ENCODE measurements around the gene C1QTNF8. TPM values are rescaled to one million over a fixed set of nuclear protein-coding genes. Genes with fewer than 3 reads are reported as not detected.

The C1QTNF8 gene
- total RNA-seq (ENCODE audit: low replicate concordance): not detected in 2 replicates

GRCh38 chr16:1096169-1097082 is at the start of gene C1QTNF8:
C1QTNF8 (minus strand) TSS chr16:1096244; CDS start chr16:1094922, 1,322 bp downstream.
- no peak for DNase-seq (ENCODE audit: low read depth)
- no peak for TF ChIP-seq CTCF (IDR thresholded peaks at IDR 0.05; ENCODE audit: insufficient read depth, low read length)
- H3K4me3 ChIP-seq (ENCODE audit: low read depth, low read length): no peak within 1 kb of the TSS

GRCh38 chr16:1145383-1146100 is 49.5 kb upstream of the C1QTNF8 start:
- no peak for TF ChIP-seq CTCF (IDR thresholded peaks at IDR 0.05; ENCODE audit: insufficient read depth, low read length)
- no peak overlapping the region for H3K4me3 ChIP-seq (ENCODE audit: low read depth, low read length)
- no peak for DNase-seq (ENCODE audit: low read depth)

- DNase-seq (ENCODE audit: low read depth): no peak
- no peak overlapping the region for H3K4me3 ChIP-seq (ENCODE audit: low read depth, low read length)
- no peak for TF ChIP-seq CTCF (IDR thresholded peaks at IDR 0.05; ENCODE audit: insufficient read depth, low read length)
Observed at GRCh38 chr16:1144476-1145382, 48.7 kb upstream of the C1QTNF8 start.

- TF ChIP-seq CTCF (IDR thresholded peaks at IDR 0.05; ENCODE audit: insufficient read depth, low read length): no peak
- H3K4me3 ChIP-seq (ENCODE audit: low read depth, low read length): no peak overlapping the region
Observed at GRCh38 chr16:1143761-1144450, 47.9 kb upstream of the C1QTNF8 start.

GRCh38 chr16:1142911-1143310 is 46.9 kb upstream of the C1QTNF8 start:
- DNase-seq (ENCODE audit: low read depth): no peak
- H3K4me3 ChIP-seq (ENCODE audit: low read depth, low read length): no peak overlapping the region
- TF ChIP-seq CTCF (IDR thresholded peaks at IDR 0.05; ENCODE audit: insufficient read depth, low read length): no peak

More at GRCh38 chr16:1143761-1144450, 47.9 kb upstream of the C1QTNF8 start:
- no peak for DNase-seq (ENCODE audit: low read depth)

GRCh38 chr16:1141716-1142115 is 45.7 kb upstream of the C1QTNF8 start:
- H3K4me3 ChIP-seq (ENCODE audit: low read depth, low read length): no peak overlapping the region
- no peak for TF ChIP-seq CTCF (IDR thresholded peaks at IDR 0.05; ENCODE audit: insufficient read depth, low read length)
- DNase-seq (ENCODE audit: low read depth): no peak

All from fibroblast of the aortic adventitia (primary cell).